Measurements from ENCODE around the gene TBX2. TPM values are rescaled to one million over a fixed set of nuclear protein-coding genes. Genes with fewer than 3 reads are reported as not detected.

Gene TBX2
- total and polyA plus RNA-seq, 10 of the 15 experiments (the other 5 are each of a cell fraction or from before 2014, with no cell fraction given), result 0.13 TPM; not detected in 9

GRCh38 chr17:61378658-61379456 is 20.8 kb upstream of the TBX2 start (continued):
- TF ChIP-seq MYC (IDR thresholded peaks at IDR 0.05; ENCODE audit: insufficient read depth, insufficient read length, insufficient replicate concordance, low read length, severe bottlenecking) (no peak), CTCF (IDR thresholded peaks at IDR 0.05 in 2 of 3, conservative IDR thresholded peaks at IDR 0.05 in 1 of 3; ENCODE audit: control insufficient read depth in 2 of 3, extremely low read depth in 1 of 3, insufficient read depth in 1 of 3, low read depth in 3 of 3, low read length in 3 of 3) (no peak)

- ChIA-PET POLR2A (no interaction called here), RAD21 (ENCODE audit: unreplicated experiment) (interaction anchor here (0.5 kb wide), 1 partner anchor 456 kb away, joined by 3 read pairs; no protein-coding TSS in a partner anchor), SMC1A (ENCODE audit: uncharacterized antibody, unreplicated experiment) (no interaction called here), CTCF (interaction anchor here (0.9 kb wide), 1 partner anchor 87 kb away, joined by 3 read pairs; no protein-coding TSS in a partner anchor)
- Histone ChIP-seq H3K4me2 (ENCODE audit: control insufficient read depth, insufficient read depth) (no peak overlapping the region), H3K9me3 (replicated peaks; ENCODE audit: control insufficient read depth, insufficient read depth, low read length) (no peaks in the 10 kb centered on the region), H3K27me3 (replicated peaks in 1 of 2; ENCODE audit: control insufficient read depth in 2 of 2, insufficient read depth in 2 of 2, low read length in 1 of 2) (no peaks in the 10 kb centered on the region), H3K27ac (ENCODE audit: control insufficient read depth, insufficient read depth) (no peak overlapping the region), H3K9ac (ENCODE audit: control insufficient read depth, insufficient read depth, low read length) (no peak overlapping the region), H4K20me1 (ENCODE audit: control insufficient read depth, insufficient read depth) (no peaks in the 10 kb centered on the region), H3K79me2 (ENCODE audit: control insufficient read depth, insufficient read depth, low read length) (no peaks in the 10 kb centered on the region), H3K36me3 (ENCODE audit: control insufficient read depth in 2 of 2, insufficient read depth in 2 of 2, low read length in 1 of 2) (no peaks in the 10 kb centered on the region), H2AFZ (ENCODE audit: control insufficient read depth, low read depth, low read length) (no peak overlapping the region), H3K4me3 (no peak overlapping the region), H3K4me1 (ENCODE audit: control insufficient read depth, insufficient read depth, low read length) (no peaks in the 10 kb centered on the region)
- no peak for DNase-seq (ENCODE audit: low read depth, low spot score)
- in situ Hi-C loops (cut with MboI) (no loop called here), intact Hi-C loops (cut with micrococcal nuclease; ENCODE audit: unreplicated experiment) (no loop called here)
- BruUV-seq (replicated peaks), result no TSS peak
- ATAC-seq, result no peak
- WGBS (ENCODE audit: insufficient coverage, insufficient replicate concordance, low lambda C conversion rate, missing lambda C conversion rate), result 56% methylated on average over 21 of the region's 21 CpGs
- FAIRE-seq, result no peak
- TF ChIP-seq CTCF (IDR thresholded peaks at IDR 0.05 in 2 of 3, conservative IDR thresholded peaks at IDR 0.05 in 1 of 3; ENCODE audit: control insufficient read depth in 2 of 3, extremely low read depth in 1 of 3, insufficient read depth in 1 of 3, low read depth in 3 of 3, low read length in 3 of 3), result no peak
- TF ChIP-seq HDAC2 (IDR thresholded peaks at IDR 0.05), result no peak
- TF ChIP-seq REST (IDR thresholded peaks at IDR 0.05; ENCODE audit: low read depth, low read length), result no peak
- TF ChIP-seq IRF3 (IDR thresholded peaks at IDR 0.05), result no peak
- no peak for TF ChIP-seq NFIC (IDR thresholded peaks at IDR 0.05; ENCODE audit: low read depth, low read length)
Measured at GRCh38 chr17:61379457-61380216, 20.0 kb upstream of the TBX2 start.
